ENCODE results near the gene GPER1. TPM values are rescaled to one million over a fixed set of nuclear protein-coding genes. Genes with fewer than 3 reads are reported as not detected.

Gene GPER1
- total RNA-seq, 1 experiment from 2014 or later, result 1.2 TPM

DNA sequence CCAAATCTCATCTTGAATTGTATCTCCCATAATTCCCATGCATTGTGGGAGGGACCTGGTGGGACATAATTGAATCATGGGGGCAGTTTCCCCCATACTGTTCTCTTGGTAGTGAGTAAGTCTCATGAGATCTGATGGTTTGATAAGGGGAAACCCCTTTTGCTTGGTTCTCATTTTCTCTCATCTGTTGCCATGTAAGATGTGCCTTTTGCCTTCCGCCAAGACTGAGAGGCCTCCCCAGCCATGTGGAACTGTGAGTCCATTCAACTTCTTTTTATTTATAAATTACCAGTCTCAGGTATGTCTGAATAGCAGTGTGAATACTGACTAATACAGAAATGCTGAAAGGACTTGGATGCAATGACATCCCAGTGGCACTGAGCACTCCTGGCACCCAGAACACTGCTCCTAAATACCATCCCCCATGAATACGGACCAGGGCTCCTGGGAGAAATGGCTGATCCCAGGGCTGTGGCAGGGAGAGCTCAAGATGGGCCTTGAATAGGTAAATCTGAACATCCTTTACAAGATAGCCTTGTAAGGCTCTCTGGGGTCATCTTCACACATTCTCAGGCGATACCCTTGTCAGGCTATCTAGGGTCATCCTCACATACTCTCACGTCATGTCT, 52.7 kb downstream of the GPER1 start:
- Histone ChIP-seq H3K27ac (ENCODE audit: low read depth, low read length) (no peak overlapping the region), H3K79me2 (ENCODE audit: insufficient read depth, low read length) (peaks cover 13% of the 10 kb centered on the region), H3K4me2 (ENCODE audit: low read length) (no peak overlapping the region), H2AFZ (ENCODE audit: low read depth, low read length, poor library complexity, severe bottlenecking) (no peak overlapping the region), H3K4me3 (replicated peaks in 1 of 2; ENCODE audit: low read depth in 1 of 2, low read length in 2 of 2) (no peak overlapping the region), H3K36me3 (ENCODE audit: control insufficient read depth in 1 of 2, insufficient read depth in 2 of 2, low read length in 2 of 2) (no peaks in the 10 kb centered on the region), H3K9ac (ENCODE audit: low read length) (no peak overlapping the region), H3K4me1 (ENCODE audit: control insufficient read depth in 1 of 2, insufficient read depth in 2 of 2, low read length in 2 of 2) (peaks cover 0 to 20% of the 10 kb centered on the region in 2 experiments; a peak in 2 of 4 replicates), H3K9me3 (ENCODE audit: control insufficient read depth in 1 of 2, insufficient read depth in 1 of 2, low read depth in 1 of 2, low read length in 2 of 2) (no peaks in the 10 kb centered on the region), H3K27me3 (ENCODE audit: insufficient read depth, low read length) (no peaks in the 10 kb centered on the region), H4K20me1 (ENCODE audit: insufficient read depth) (no peaks in the 10 kb centered on the region), H3K9me2 (ENCODE audit: insufficient read depth) (no peaks in the 10 kb centered on the region)
- no peak for TF ChIP-seq EZH2 (IDR thresholded peaks at IDR 0.05)
- TF ChIP-seq, protein P1, sequence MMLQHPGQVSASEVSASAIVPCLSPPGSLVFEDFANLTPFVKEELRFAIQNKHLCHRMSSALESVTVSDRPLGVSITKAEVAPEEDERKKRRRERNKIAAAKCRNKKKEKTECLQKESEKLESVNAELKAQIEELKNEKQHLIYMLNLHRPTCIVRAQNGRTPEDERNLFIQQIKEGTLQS (IDR thresholded peaks at IDR 0.05), result no peak
- TF ChIP-seq, protein P2, sequence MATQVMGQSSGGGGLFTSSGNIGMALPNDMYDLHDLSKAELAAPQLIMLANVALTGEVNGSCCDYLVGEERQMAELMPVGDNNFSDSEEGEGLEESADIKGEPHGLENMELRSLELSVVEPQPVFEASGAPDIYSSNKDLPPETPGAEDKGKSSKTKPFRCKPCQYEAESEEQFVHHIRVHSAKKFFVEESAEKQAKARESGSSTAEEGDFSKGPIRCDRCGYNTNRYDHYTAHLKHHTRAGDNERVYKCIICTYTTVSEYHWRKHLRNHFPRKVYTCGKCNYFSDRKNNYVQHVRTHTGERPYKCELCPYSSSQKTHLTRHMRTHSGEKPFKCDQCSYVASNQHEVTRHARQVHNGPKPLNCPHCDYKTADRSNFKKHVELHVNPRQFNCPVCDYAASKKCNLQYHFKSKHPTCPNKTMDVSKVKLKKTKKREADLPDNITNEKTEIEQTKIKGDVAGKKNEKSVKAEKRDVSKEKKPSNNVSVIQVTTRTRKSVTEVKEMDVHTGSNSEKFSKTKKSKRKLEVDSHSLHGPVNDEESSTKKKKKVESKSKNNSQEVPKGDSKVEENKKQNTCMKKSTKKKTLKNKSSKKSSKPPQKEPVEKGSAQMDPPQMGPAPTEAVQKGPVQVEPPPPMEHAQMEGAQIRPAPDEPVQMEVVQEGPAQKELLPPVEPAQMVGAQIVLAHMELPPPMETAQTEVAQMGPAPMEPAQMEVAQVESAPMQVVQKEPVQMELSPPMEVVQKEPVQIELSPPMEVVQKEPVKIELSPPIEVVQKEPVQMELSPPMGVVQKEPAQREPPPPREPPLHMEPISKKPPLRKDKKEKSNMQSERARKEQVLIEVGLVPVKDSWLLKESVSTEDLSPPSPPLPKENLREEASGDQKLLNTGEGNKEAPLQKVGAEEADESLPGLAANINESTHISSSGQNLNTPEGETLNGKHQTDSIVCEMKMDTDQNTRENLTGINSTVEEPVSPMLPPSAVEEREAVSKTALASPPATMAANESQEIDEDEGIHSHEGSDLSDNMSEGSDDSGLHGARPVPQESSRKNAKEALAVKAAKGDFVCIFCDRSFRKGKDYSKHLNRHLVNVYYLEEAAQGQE (IDR thresholded peaks at IDR 0.05; ENCODE audit: low read depth), result no peak
- no peak for TF ChIP-seq EZH2phosphoT487 (IDR thresholded peaks at IDR 0.05; ENCODE audit: borderline replicate concordance)
- no peak for TF ChIP-seq ZFX (IDR thresholded peaks at IDR 0.05)
- TF ChIP-seq SRF (IDR thresholded peaks at IDR 0.05; ENCODE audit: low read depth), result no peak
- no peak for TF ChIP-seq CBX3 (IDR thresholded peaks at IDR 0.05; ENCODE audit: low read depth)
- TF ChIP-seq SP1 (IDR thresholded peaks at IDR 0.05; ENCODE audit: low read depth), result no peak
- TF ChIP-seq, protein P3, sequence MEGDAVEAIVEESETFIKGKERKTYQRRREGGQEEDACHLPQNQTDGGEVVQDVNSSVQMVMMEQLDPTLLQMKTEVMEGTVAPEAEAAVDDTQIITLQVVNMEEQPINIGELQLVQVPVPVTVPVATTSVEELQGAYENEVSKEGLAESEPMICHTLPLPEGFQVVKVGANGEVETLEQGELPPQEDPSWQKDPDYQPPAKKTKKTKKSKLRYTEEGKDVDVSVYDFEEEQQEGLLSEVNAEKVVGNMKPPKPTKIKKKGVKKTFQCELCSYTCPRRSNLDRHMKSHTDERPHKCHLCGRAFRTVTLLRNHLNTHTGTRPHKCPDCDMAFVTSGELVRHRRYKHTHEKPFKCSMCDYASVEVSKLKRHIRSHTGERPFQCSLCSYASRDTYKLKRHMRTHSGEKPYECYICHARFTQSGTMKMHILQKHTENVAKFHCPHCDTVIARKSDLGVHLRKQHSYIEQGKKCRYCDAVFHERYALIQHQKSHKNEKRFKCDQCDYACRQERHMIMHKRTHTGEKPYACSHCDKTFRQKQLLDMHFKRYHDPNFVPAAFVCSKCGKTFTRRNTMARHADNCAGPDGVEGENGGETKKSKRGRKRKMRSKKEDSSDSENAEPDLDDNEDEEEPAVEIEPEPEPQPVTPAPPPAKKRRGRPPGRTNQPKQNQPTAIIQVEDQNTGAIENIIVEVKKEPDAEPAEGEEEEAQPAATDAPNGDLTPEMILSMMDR (IDR thresholded peaks at IDR 0.05 in 2 of 3, conservative IDR thresholded peaks at IDR 0.05 in 1 of 3; ENCODE audit: borderline replicate concordance in 1 of 3, insufficient read depth in 1 of 3, low read depth in 2 of 3, low read length in 2 of 3), result no peak
- no peak for TF ChIP-seq ELF1 (IDR thresholded peaks at IDR 0.05; ENCODE audit: borderline replicate concordance, low read depth)
- TF ChIP-seq, protein P4, sequence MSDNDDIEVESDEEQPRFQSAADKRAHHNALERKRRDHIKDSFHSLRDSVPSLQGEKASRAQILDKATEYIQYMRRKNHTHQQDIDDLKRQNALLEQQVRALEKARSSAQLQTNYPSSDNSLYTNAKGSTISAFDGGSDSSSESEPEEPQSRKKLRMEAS (IDR thresholded peaks at IDR 0.05), result no peak
- TF ChIP-seq, protein P5, sequence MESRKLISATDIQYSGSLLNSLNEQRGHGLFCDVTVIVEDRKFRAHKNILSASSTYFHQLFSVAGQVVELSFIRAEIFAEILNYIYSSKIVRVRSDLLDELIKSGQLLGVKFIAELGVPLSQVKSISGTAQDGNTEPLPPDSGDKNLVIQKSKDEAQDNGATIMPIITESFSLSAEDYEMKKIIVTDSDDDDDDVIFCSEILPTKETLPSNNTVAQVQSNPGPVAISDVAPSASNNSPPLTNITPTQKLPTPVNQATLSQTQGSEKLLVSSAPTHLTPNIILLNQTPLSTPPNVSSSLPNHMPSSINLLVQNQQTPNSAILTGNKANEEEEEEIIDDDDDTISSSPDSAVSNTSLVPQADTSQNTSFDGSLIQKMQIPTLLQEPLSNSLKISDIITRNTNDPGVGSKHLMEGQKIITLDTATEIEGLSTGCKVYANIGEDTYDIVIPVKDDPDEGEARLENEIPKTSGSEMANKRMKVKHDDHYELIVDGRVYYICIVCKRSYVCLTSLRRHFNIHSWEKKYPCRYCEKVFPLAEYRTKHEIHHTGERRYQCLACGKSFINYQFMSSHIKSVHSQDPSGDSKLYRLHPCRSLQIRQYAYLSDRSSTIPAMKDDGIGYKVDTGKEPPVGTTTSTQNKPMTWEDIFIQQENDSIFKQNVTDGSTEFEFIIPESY (IDR thresholded peaks at IDR 0.05; ENCODE audit: extremely low read depth, insufficient replicate concordance, low read length), result no peak
- CTCF ChIA-PET, result interaction anchor here (0.6 kb wide), 1 partner anchor 36 kb away, joined by 3 read pairs; no protein-coding TSS in a partner anchor
- no TSS peak for BruUV-seq (replicated peaks)
- intact Hi-C loops (cut with micrococcal nuclease), result no loop called here
- ATAC-seq (no peak), DNase-seq (ENCODE audit: low read depth, low spot score) (no peak)
- RAD21 ChIA-PET (ENCODE audit: low non-redundant PET in 1 of 2, low total read pairs in 2 of 2, uncharacterized antibody in 2 of 2, unreplicated experiment in 2 of 2), result no interaction called here
- POLR2A ChIA-PET, result no interaction called here
